Muscle of arm (tissue), 12 donors: ENCODE data around the gene CPAMD8. TPM values are rescaled to one million over a fixed set of nuclear protein-coding genes. Genes with fewer than 3 reads are reported as not detected.
"Not testable (repeated sequence)": the region's sequence is repeated elsewhere in the genome, so short reads cannot be mapped to it uniquely, and the experiment has no call there.

ENCODE experiments used
- DNase-seq: peaks from one replicate; pipeline ENCODE4 v3.0.0-alpha.2; 2013
- polyA plus RNA-seq, 12 donors: library from polyadenylated mRNA; unstranded; fragments of 120-200 nt; gene quantifications; one replicate each; pipeline ENCODE4 v1.2.1, GENCODE V29; 2013; ENCODE audit not compliant: insufficient read length in 12 of 12

CPAMD8 gene
- polyA plus RNA-seq, 12 donors = 1.6 to 30.7 (median 4.1) TPM; not detected in 1

DNA sequence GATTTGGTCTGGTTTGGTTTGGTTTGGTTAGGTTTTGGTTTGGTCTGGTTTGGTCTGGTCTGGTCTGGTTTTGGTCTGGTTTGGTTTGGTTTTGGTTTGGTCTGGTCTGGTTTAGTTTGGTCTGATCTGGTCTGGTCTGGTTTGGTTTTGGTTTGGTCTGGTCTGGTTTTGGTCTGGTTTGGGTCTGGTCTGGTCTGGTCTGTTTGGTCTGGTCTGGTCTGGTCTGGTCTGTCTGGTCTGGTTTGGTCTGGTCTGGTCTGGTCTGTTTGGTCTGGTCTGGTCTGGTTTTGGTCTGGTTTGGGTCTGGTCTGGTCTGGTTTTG, 151.7 kb downstream of the CPAMD8 start:
- not testable (repeated sequence) for DNase-seq

DNA sequence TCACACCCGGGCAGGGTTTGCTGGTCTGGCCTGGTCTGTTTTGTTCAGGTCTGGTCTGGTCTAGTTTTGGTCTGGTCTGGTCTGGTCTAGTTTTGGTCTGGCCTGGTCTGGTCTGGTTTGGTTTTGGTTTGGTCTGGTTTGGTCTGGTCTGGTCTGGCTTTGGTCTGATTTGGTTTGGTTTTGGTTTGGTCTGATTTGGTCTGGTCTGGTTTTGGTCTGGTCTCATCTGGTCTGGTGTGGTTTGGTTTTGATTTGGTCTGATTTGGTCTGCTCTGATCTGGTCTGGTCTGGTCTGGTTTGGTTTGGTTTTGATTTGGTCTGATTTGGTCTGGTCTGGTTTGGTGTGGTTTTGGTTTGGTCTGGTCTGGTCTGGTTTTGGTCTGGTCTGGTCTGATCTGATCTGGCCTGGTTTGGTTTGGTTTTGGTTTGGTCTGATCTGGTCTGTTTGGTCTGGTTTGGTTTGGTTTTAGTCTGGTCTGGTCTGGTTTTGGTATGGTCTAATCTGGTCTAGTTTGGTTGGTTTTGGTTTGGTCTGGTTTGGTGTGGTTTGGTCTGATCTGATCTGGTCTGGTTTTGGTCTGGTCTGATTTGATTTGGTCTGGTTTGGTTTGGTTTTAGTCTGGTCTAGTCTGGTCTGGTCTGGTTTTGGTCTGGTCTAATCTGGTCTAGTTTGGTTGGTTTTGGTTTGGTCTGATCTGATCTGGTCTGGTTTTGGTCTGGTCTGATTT, 152.2 kb downstream of the CPAMD8 start:
- no peak for DNase-seq

DNA sequence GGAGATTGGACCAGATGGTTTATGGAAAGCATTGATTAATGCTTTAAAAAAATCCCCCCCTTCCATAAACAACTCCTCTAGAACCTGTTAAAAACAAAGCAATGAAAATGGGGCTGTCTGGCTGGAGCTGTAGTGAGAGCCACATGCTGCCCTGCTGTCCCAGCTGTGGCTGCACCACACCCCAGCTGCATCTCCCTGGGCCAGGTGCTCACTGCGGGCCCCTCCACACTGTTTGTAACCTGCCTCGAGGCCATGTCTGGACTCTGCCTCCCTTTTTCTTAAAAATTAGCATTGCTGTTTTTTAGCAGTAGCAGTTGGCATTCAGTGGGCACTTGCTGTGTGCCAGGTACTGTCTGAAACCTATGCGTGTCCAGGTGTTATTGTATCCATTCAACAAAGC, 153.0 kb downstream of the CPAMD8 start:
- no peak for DNase-seq

DNA sequence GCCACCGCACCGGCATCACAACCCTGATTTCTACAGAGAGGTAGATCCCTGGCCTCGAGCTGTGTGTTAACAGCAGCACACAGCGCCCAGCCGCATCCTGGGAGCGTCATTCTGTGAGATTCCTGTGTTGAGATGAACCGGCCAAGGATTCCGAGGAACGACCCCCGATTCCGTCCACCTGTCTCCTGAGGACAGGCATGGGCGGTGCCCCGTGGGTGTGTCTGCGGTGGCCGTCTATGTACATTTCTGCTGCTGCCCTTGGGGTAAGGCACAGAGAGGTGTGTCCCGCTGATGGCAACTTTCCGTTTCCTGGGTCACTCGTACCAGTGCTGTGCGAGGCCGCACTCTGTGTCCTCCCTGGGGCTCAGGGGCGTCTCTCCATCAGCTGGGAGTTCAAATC, 153.9 kb downstream of the CPAMD8 start:
- no peak for DNase-seq

DNA sequence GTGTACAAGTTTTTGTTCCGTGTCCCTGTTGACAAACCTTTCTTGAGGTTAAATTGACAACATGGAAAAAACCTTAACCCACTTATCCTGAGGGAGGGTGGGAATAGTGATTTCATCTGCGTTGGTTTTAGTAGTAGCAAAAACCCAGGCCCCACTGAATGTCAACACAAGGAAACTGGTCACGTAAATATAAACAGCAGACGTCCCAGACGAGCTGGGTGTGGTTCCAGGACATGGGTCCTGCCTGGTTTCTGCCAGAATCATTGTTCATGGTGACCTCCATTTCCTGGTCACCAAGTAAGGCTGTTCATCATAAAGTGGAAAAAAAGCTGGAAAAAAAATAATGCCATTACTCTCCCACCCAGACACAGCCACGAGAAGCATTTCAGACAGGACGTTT, 154.7 kb downstream of the CPAMD8 start:
- no peak for DNase-seq

DNA sequence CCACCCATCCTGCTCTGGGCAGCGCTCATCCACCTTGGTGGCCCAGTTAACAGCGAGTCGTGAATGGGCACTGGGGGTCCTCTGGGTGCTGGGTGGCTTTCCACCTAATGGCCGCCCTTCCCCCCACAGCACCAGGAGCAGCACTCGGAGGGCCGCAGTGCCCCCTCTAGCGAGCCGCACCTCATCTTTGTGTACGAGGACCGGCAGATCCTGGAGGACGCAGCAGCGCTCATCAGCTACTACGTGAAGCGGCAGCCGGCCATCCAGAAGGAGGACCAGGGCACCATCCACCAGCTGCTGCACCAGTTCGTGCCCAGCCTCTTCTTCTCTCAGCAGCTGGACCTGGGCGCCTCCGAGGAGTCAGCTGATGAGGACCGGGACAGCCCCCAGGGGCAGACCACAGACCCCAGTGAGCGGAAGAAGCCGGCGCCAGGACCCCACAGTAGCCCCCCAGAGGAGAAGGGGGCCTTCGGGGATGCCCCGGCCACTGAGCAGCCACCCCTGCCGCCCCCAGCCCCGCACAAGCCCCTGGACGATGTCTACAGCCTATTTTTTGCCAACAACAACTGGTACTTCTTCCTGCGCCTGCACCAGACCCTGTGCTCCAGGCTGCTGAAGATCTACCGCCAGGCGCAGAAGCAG, 157.2 kb downstream of the CPAMD8 start:
- no peak for DNase-seq

DNA sequence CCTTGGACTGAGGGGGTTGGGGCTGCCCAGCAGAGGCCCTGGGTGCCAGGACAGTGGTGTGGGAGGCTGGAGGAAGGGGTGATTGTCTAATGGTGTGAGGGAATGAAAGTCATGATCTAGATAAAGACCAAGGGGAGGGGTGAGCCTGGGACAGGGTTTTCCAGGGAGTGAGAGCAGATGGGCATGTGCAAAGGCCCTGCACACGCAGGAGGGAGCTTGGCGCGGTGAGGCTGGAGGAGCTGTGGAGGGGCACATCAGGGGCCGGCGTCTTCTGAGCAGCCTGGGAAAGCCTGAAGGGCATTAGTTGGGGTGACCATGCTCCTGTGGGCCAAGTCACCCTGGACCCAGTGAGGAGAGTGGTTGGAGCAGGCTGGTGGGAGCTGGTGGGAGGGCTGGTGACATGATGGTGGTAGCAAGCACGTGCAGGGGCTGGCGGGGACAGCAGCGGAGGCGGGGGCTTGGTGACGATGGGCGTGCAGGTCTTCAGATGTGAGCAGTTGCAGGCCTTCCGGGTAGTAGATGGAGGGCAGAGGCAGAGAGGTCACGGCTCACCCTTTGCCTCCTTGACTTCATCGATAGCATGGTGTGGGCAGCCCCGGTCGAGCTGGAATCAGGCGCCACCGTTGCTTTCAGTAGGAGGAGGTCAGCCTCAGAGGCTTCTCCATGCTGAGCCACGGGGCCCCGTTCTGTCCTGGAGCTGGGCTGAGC, 158.0 kb downstream of the CPAMD8 start:
- no peak for DNase-seq

DNA sequence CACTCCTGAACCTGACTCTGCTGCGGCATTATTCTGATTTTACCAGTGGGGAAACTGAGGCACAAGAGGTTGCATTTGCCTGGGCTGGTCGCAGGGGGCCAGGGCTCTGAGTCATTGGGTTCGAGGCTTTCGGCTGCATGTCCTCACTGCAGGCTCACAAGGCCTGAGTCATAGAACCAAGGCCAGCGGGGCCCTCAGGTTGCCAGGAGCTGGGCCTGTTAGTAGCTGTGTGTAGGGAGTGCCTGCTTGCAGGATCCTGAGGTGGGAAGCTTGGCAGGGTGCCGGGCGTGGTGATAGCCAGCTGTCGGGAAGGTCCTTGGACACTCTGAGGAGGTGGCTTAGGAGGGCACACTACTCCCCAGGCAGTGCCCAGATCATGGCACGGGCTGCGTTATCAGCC, 159.4 kb downstream of the CPAMD8 start:
- DNase-seq = no peak

DNA sequence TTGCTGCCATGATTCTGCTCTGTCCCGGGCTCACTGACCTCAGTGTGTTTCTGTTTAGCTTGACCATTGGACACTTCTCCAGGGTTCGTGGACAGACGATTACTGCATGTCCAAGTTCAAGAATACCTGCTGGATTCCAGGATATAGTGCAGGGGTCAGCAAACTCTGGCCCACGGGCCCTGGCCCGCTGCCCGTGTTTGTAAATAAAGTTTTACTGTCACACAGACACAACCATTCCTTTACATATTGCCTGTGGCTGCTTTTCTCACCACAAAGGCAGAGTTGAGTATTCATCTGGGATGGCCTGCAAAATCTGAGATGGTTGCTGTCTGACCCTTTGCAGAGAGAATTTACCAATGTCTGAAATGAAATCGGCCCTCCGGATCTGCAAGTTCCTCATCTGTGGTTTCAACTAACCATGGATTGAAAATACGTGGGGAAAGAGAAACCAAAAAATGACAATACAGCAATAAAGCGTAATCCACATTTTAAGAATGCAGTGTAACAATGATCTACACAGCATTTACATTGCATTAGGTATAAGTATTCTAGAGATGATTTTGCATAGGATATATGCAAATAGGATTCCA, 163.7 kb downstream of the CPAMD8 start:
- DNase-seq = no peak

DNA sequence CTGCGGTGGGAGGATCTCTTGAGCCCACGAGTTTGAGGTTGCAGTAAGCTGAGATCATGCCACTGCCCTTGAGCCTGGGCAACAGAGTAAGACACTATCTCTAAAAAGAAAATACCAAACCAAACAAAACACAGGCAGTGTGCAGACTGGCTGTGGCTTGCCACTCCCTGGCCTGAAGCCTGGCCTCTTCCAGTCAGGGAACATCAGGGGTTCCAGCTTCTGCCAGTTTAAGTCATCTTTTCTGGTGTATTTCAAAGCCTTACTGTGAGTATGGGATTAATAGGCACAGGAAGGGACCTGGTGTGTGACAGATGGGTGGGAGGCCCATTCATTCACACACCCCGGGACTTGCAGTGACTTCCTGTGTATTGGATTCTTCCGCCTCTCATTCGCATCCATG, 164.8 kb downstream of the CPAMD8 start:
- no peak for DNase-seq

DNA sequence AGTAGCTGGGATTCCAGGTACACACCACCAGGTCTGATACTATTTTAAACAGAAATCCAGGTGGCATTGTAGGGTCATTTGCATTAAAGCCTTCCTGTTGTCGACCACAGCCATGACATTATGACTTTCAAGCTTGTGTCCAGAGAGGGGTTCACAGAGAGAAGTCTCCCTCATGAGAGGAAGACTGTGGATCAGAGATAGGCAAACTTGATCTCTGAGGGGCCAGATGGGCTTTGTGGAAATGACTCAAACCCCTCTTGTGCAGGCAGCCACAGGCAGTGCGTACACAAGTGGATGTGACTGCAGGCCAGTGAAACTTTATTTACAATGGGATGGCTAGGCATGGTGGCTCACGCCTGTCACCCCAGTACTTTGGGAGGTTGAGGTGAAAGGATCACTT, 165.6 kb downstream of the CPAMD8 start:
- no peak for DNase-seq

DNA sequence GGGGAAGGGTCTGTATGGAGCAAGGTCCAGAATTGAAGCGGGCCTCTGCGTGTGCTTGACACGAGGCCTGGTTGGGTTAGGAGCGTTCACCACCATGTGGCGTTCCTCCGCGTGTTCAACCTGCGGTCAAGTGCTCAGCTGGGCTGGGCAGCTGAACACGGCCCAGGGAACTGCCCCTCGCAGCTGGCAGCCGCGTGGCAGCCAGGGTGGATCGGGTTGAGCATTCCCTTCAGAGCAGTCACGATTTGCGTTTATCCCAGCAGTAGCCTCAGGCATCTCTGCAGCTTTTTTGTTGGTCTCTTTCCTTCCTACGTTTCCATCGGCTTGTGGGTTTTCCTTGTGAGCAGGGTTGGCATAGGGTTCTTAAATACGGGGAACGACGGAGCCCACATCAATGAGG, 166.5 kb downstream of the CPAMD8 start:
- no peak for DNase-seq

DNA sequence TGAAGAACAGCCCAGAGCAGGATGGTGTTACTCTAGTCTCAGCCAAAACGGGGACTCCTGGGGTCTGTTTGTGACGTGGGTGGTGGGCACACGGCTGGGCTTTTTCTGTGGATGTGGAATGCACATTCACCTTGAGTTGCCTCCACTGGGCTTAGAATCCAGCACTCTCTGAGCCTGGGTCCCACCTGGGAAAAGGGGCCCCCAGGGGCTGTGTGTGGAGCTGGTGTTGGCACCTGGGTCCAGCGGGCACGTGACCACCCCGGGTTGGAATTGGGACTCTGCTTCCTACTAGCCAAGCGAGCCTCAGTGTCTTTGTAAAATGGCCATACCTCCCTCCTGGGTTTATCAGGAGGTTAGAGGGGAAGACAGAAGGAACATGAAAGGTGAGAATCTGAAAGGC, 167.0 kb downstream of the CPAMD8 start:
- DNase-seq = no peak

DNA sequence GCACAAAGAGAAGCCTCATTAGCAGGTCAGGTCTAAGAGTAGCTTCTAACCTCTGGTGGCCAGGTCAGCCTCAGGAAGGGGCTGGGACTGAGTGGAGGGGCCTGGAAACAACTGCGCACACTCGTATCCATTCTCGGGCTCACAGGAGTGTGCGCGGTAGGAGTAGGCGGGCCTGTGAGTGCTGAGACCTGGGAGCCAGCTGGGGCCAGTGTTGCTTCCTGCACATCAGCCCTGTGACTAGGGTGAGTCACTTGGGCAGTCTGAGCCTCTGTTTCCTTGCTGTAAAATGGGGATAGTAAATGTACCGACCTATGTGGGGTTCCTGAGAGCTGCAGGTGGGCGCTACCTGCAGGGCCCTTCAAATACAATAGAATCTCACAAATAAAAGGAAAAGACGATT, 170.5 kb downstream of the CPAMD8 start:
- no peak for DNase-seq

DNA sequence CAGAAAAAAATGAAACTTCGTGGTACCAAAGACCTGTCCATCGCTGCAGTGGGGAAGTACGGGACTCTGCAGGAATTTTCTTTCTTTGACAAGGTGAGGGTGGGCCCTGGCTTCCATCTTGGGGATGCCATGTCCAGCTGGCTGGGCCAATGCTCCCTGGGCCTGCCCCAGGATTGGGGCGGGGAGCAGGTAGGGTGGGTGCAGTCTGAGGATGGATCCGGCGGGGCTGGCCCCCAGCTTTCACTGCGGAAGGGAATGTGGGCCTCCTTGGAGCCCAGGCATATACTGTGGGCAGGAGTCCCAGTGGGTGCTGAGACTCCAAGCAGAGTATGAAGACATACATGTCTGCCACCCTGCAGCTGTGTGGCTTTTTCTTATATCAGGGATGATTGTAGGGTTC, 173.5 kb downstream of the CPAMD8 start:
- no peak for DNase-seq

DNA sequence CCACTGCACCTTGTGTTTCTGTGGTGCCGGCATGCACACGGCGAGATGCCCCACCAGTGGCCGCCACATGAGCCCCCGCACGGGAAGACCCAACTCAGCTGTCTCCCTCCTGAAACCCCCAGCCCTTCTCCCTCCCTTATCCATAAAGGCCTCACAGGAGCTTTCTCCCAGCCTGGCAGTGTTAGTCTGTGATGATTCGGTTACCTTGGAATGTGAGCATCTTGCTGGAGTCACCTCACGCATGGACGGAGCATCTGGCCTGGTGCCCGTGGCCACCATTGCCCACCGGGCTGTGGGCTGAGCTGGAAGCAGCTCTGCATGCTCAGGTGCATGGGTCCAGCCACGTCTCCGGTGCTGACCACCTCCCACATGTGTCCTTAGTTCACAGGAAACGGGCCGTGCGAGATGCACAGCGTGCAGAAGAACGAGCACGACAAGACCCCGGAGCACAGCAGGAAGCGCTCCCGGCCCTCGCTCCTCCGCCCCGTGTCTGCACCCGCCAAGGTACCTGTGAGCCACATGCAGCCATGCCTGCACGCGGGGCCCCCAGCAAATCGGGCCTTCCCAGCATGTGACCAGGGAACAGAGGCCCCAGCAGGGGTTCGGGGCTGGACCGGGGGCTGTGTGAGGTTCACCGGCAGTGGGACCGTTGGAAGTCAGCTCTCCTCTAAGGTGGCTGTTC, 175.4 kb downstream of the CPAMD8 start:
- no peak for DNase-seq

DNA sequence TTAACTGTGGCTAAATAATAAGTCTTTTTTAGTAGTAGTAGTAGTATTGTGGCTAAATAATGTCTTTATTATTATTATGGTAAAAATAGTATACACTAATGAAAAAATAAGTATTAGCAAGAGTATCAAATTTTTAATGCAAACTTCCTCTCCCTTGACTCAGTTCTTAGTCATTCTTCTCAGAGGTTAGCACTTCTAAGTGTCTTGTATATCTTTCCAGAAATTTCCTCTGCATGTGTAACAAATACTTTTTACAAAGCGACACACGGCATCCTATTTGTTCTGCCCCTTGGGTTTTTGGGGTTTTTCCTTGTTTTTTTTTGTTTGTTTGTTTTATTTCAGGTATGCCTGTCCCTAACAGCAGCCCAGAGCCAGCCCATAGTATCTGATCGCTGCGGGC, 176.5 kb downstream of the CPAMD8 start:
- no peak for DNase-seq

DNA sequence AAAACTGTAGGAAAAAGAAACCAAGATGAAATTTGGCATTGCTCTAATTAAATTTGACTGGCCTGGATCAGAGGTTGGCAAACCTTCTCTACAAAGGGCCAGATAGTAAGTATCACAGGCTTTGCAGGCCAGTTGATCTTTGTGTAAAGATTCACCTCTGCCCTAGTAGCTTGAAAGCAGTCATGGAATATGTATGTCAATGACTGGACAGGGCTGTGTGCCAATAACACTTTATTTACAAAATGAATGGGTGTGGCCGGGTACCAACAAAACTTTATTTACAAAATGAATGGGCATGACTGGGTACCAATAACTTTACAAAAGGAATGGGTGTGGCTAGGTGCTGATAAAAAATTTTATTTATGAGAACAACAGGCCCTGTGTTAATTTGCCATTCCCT, 177.4 kb downstream of the CPAMD8 start:
- no peak for DNase-seq

DNA sequence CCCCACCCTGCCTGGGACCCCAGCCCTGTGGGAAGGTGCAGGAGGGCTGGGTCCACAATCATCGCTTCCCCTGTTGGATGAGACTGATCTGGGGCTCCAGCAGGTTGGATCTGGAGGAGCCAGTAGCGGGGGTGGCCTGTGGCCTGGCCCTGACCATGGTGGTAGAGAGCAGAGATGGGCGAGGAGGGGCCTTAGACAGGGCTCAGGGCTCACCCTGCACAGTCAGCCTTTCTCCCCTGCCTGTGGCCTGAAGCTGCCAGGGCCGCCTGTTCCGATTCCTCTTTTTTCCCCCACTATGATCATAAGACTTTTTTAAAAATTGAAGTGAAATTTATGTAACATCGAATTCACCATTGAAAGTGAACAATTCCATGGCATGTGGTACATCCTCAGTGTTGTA, 179.2 kb downstream of the CPAMD8 start:
- no peak for DNase-seq

DNA sequence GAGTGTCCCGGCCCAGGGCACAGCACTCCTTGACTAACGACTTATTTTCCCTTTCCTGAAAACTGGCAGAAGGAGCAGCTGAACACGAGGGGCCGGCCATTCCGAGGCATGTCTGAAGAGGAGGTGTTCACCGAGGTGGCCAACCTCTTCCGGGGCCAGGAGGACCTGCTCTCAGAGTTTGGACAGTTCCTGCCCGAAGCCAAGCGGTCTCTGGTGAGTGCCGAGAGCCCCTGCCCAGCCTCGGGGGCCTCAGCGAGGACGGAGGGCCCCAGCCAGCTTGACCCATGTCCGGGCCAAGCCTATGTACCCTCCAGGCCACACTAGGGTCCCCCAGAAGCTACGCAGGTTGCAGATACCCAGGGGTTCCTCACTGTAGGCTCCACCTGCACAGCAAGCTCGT, 179.7 kb downstream of the CPAMD8 start:
- DNase-seq = no peak
